Astrocyte (in vitro differentiated cells and primary cell): ENCODE measurements around the gene GFRAL. TPM values are rescaled to one million over a fixed set of nuclear protein-coding genes. Genes with fewer than 3 reads are reported as not detected.
A peak's percentile ranks its signal among the peaks of the same experiment; 100 is the strongest.

Source experiments
- DNase-seq: peaks from one replicate; pipeline ENCODE4 v3.0.0-alpha.2; 2010; ENCODE audit warnings: low read depth
- FAIRE-seq: peaks from 2 replicates; lab custom pipeline; 2011; peaks lifted over from hg19 to GRCh38; lab: Jason Lieb, UNC
- H2AFZ ChIP-seq: 2 replicates; pipeline ENCODE4 v1.6.0; 2012; ENCODE audit warnings: low read depth, low read length, inconsistent platforms
- H3K27ac ChIP-seq: 2 replicates; pipeline ENCODE4 v1.5.1; 2011; ENCODE audit warnings: low read depth, low read length, inconsistent platforms
- H3K27me3 ChIP-seq: 2 replicates; pipeline ENCODE4 v1.6.0; 2011; ENCODE audit warnings: low read length, inconsistent platforms; ENCODE audit not compliant: insufficient read depth
- H3K36me3 ChIP-seq: 2 replicates; pipeline ENCODE4 v1.5.1; 2011; ENCODE audit warnings: low read length, inconsistent platforms; ENCODE audit not compliant: insufficient read depth
- H3K4me1 ChIP-seq: 2 replicates; pipeline ENCODE4 v1.5.1; 2011; ENCODE audit warnings: low read length, inconsistent platforms; ENCODE audit not compliant: insufficient read depth
- H3K4me2 ChIP-seq: 2 replicates; pipeline ENCODE4 v1.6.0; 2012; ENCODE audit warnings: low read length, inconsistent platforms
- H3K4me3 ChIP-seq: 2 replicates; pipeline ENCODE4 v1.5.1; 2011; ENCODE audit warnings: low read depth, mild to moderate bottlenecking, low read length, inconsistent platforms; ENCODE audit not compliant: insufficient read depth
- H3K79me2 ChIP-seq: 2 replicates; pipeline ENCODE4 v1.6.0; 2012; ENCODE audit warnings: mild to moderate bottlenecking, low read length, inconsistent platforms; ENCODE audit not compliant: insufficient read depth
- H3K9ac ChIP-seq: 2 replicates; pipeline ENCODE4 v1.6.0; 2012; ENCODE audit warnings: mild to moderate bottlenecking, low read length, inconsistent platforms
- H3K9me3 ChIP-seq: 2 replicates; pipeline ENCODE4 v1.5.1; 2012; ENCODE audit warnings: low read depth, mild to moderate bottlenecking, low read length, inconsistent platforms; ENCODE audit not compliant: insufficient read depth
- H4K20me1 ChIP-seq: 2 replicates; pipeline ENCODE4 v1.6.0; 2012; ENCODE audit warnings: low read length, inconsistent platforms; ENCODE audit not compliant: insufficient read depth
- H3K27ac Mint-ChIP-seq: one replicate; pipeline ENCODE4 v1.8.0; 2021; ENCODE audit warnings: mild to moderate bottlenecking, mixed read lengths; ENCODE audit not compliant: unreplicated experiment
- H3K27me3 Mint-ChIP-seq: one replicate; pipeline ENCODE4 v1.8.0; 2021; ENCODE audit warnings: low read depth, mixed read lengths; ENCODE audit not compliant: unreplicated experiment
- H3K36me3 Mint-ChIP-seq: one replicate; pipeline ENCODE4 v1.8.0; 2021; ENCODE audit warnings: low read depth, mixed read lengths; ENCODE audit not compliant: unreplicated experiment
- H3K4me1 Mint-ChIP-seq: one replicate; pipeline ENCODE4 v1.8.0; 2021; ENCODE audit warnings: low read depth, mixed read lengths; ENCODE audit not compliant: unreplicated experiment
- H3K4me3 Mint-ChIP-seq: one replicate; pipeline ENCODE4 v1.8.0; 2021; ENCODE audit warnings: mild to moderate bottlenecking, moderate library complexity, mixed read lengths; ENCODE audit not compliant: unreplicated experiment
- H3K9me3 Mint-ChIP-seq: one replicate; pipeline ENCODE4 v1.8.0; 2021; ENCODE audit warnings: mild to moderate bottlenecking, mixed read lengths; ENCODE audit not compliant: unreplicated experiment
- EZH2 ChIP-seq: IDR thresholded peaks from 2 replicates; pipeline ENCODE4 v1.6.1; 2012; ENCODE audit warnings: mild to moderate bottlenecking, low read length, inconsistent platforms; ENCODE audit not compliant: insufficient read depth
- total RNA-seq: library from RNA; stranded (reverse); gene quantifications from 2 replicates; pipeline ENCODE4 v1.2.1, GENCODE V29; 2021
- TF ChIP-seq, protein P1 (sequence below): IDR thresholded peaks from 2 replicates; pipeline ENCODE4 v1.5.1; 2011; ENCODE audit warnings: low read depth, mild to moderate bottlenecking, inconsistent platforms, low read length, moderate library complexity; ENCODE audit not compliant: insufficient read depth

GFRAL gene
- total RNA-seq, 1 donor from 2014 or later, result not detected

DNA sequence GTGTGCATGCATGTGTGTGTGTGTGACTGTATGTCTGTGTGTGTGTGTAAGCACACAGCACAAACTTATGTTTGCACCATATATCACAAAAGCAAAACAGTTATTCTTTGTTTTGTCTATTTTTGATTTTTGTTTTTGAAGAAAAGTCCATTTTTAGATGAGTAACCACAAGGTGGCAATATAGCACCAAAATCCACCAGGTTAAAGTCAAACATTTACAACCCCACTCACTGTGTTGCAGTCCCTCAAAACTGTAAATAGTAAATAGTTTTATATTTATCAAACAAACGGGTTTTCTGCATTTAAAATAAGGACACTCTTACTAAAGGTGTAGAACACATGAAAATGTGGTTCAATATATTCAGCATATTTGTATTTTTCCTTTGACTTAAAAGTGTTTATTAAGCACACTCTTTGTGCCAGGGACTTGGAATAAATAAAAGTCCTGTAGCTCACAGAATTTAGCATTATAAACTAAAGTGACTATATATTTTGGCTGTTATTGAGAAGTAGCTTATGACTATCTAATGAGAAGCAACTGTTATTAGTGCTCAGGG, 118.5 kb downstream of the GFRAL start:
- TF ChIP-seq EZH2, result no peak
- TF ChIP-seq, protein P1, sequence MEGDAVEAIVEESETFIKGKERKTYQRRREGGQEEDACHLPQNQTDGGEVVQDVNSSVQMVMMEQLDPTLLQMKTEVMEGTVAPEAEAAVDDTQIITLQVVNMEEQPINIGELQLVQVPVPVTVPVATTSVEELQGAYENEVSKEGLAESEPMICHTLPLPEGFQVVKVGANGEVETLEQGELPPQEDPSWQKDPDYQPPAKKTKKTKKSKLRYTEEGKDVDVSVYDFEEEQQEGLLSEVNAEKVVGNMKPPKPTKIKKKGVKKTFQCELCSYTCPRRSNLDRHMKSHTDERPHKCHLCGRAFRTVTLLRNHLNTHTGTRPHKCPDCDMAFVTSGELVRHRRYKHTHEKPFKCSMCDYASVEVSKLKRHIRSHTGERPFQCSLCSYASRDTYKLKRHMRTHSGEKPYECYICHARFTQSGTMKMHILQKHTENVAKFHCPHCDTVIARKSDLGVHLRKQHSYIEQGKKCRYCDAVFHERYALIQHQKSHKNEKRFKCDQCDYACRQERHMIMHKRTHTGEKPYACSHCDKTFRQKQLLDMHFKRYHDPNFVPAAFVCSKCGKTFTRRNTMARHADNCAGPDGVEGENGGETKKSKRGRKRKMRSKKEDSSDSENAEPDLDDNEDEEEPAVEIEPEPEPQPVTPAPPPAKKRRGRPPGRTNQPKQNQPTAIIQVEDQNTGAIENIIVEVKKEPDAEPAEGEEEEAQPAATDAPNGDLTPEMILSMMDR, result peak; percentile 62
- no peaks in the 10 kb centered on the region for H3K36me3 ChIP-seq
- no peaks in the 10 kb centered on the region for H3K27me3 ChIP-seq
- no peak overlapping the region for H3K9ac ChIP-seq
- no peak overlapping the region for H3K4me2 ChIP-seq
- no peaks in the 10 kb centered on the region for H3K79me2 ChIP-seq
- H4K20me1 ChIP-seq, result no peaks in the 10 kb centered on the region
- no peaks in the 10 kb centered on the region for H3K9me3 Mint-ChIP-seq
- no peak overlapping the region for H2AFZ ChIP-seq
- H3K27me3 Mint-ChIP-seq, result no peaks in the 10 kb centered on the region
- peaks cover 12% of the 10 kb centered on the region for H3K4me1 Mint-ChIP-seq
- H3K4me3 ChIP-seq, result no peak overlapping the region
- H3K9me3 ChIP-seq, result no peaks in the 10 kb centered on the region
- no peak overlapping the region for H3K4me3 Mint-ChIP-seq
- H3K27ac ChIP-seq, result no peak overlapping the region
- no peak overlapping the region for H3K27ac Mint-ChIP-seq
- DNase-seq (peak; percentile 12), FAIRE-seq (no peak)
- H3K4me1 ChIP-seq, result no peaks in the 10 kb centered on the region
- no peaks in the 10 kb centered on the region for H3K36me3 Mint-ChIP-seq

DNA sequence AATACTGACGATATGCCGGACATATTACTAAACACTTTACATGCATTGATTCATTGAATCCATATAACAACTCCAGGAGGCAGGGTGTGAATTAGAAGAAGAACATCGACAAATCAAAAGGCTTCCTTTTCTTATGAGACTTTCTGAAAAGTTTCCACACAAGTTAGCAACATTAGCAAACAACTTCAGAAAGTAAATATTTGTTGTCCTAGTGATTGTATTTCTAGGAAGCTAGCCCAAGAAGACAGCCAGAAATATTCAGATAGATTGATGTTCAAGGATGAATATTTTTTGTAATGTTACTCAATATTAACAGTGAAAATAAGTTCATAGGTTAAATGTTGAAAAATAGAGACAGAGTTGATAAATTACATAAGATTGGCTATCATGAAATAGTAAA, 120.6 kb downstream of the GFRAL start:
- Histone ChIP-seq H3K36me3 (no peaks in the 10 kb centered on the region), H3K79me2 (no peaks in the 10 kb centered on the region), H4K20me1 (no peaks in the 10 kb centered on the region), H3K27me3 (no peaks in the 10 kb centered on the region), H3K9ac (no peak overlapping the region), H3K4me2 (no peak overlapping the region), H2AFZ (no peak overlapping the region), H3K9me3 (no peaks in the 10 kb centered on the region), H3K27ac (no peak overlapping the region), H3K4me1 (no peaks in the 10 kb centered on the region), H3K4me3 (no peak overlapping the region)
- no peak for DNase-seq
- peaks cover 12% of the 10 kb centered on the region for H3K4me1 Mint-ChIP-seq
- no peak overlapping the region for H3K27ac Mint-ChIP-seq
- TF ChIP-seq, protein P1, result no peak
- TF ChIP-seq EZH2, result no peak
- H3K36me3 Mint-ChIP-seq, result no peaks in the 10 kb centered on the region
- H3K27me3 Mint-ChIP-seq, result no peaks in the 10 kb centered on the region
- no peak for FAIRE-seq
- H3K4me3 Mint-ChIP-seq, result no peak overlapping the region
- no peaks in the 10 kb centered on the region for H3K9me3 Mint-ChIP-seq

DNA sequence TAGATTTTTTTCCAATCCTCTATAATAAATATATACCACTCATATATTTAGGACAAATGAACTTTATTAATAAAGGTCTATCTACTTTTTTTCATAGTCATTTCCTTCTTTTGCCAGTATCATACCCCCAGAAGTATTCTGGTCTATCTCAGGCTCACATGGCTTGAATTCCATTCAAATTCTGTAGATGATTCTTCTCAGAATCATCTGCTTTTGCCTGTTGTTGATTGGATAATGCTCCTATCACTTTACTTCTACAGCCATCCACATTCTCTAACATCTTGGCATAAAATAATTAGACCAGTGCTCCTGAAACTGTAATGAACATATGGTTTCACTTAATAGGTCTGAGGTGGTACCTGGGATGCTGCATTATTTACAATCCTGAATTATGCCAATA, 121.2 kb downstream of the GFRAL start:
- Histone ChIP-seq H3K4me1 (no peaks in the 10 kb centered on the region), H2AFZ (peak overlapping the region; percentile 16), H3K4me3 (no peak overlapping the region), H4K20me1 (no peaks in the 10 kb centered on the region), H3K36me3 (no peaks in the 10 kb centered on the region), H3K9ac (no peak overlapping the region), H3K27ac (no peak overlapping the region), H3K27me3 (no peaks in the 10 kb centered on the region), H3K4me2 (no peak overlapping the region), H3K79me2 (no peaks in the 10 kb centered on the region), H3K9me3 (no peaks in the 10 kb centered on the region)
- H3K4me1 Mint-ChIP-seq, result peaks cover 12% of the 10 kb centered on the region
- H3K4me3 Mint-ChIP-seq, result no peak overlapping the region
- H3K27ac Mint-ChIP-seq, result no peak overlapping the region
- no peaks in the 10 kb centered on the region for H3K9me3 Mint-ChIP-seq
- no peaks in the 10 kb centered on the region for H3K36me3 Mint-ChIP-seq
- TF ChIP-seq, protein P1, result no peak
- TF ChIP-seq EZH2, result no peak
- peak; percentile 26 for DNase-seq
- FAIRE-seq, result no peak
- H3K27me3 Mint-ChIP-seq, result no peaks in the 10 kb centered on the region
